ENCODE data around the gene APMAP.

APMAP gene

DNA sequence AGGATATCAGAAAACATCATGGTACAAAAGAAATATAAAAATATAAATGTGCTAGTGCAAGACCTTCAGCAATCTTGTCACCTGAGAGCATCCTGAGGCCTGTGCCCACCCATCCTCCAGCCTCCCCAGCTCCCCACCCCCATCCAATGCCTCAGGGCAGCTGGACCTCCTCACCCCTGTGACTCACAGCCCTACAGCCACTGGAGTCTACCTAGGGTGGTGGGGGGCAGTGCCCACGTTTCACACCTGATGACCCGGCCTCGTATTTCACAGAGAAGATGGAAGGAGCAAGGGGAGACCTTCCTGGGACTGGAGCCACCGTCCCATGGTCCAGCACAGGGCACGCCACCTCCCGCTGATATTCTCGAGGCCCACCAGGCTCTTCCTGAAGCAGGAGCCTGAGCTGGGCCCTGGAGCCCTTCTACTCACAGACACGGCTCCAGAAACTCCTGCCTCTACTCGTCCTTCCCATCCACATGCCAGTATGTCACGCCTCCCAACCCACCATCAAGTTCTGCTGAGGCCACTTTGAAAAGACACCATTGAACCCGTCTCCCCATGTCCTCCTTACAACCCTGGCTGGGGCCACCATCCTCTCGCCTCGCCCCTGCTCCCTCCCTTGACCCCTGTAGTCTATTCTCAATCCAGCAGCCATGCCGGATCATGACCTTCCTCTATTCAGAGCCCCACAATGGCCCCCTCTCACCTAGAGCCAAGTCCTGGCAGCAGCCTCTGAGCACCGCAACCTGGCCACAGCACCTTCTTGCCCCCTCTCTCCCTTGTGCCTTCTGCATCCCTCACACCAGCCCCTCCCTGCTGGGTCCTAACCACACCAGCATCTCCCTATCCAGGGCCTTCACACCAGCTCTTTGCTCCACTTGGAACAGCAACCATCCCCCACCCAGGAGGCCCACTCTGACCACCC lies 13.3 kb downstream of the APMAP start:
- TF ChIP-seq GATA3 (IDR thresholded peaks at IDR 0.05; ENCODE audit: low read depth, low read length) (no peak), GATA2 (IDR thresholded peaks at IDR 0.05; ENCODE audit: low read depth, low read length) (no peak)

- TF ChIP-seq GATA3 (IDR thresholded peaks at IDR 0.05; ENCODE audit: low read depth, low read length) (no peak), GATA2 (IDR thresholded peaks at IDR 0.05; ENCODE audit: low read depth, low read length) (no peak)
These were observed 14.0 kb downstream of the APMAP start for GRCh38 chr20:24978513-24978912.

GRCh38 chr20:24977797-24978196 lies 14.8 kb downstream of the APMAP start:
- no peak for TF ChIP-seq GATA2 (IDR thresholded peaks at IDR 0.05; ENCODE audit: low read depth, low read length)
- TF ChIP-seq GATA3 (IDR thresholded peaks at IDR 0.05; ENCODE audit: low read depth, low read length): no peak

DNA sequence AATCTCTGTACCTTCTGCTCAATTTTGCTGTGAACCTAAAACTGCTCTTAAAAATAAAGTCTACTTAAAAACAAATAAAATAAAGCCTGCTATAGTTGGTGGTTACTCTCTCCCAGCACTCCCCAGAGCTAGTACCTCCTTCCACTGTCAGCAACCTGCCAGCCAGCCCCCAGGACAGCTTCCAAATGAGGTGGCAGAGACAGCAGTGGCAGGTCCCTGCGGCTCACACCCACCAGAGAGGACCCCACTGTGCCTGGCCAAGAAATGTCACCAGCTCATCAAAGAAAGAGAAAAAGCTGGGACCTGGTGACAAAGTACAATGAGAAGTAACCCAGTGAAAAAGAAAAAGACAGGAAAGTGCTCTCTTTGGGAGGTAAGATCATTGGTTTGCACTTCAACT lies 15.2 kb downstream of the APMAP start:
- TF ChIP-seq GATA2 (IDR thresholded peaks at IDR 0.05; ENCODE audit: low read depth, low read length): no peak
- no peak for TF ChIP-seq GATA3 (IDR thresholded peaks at IDR 0.05; ENCODE audit: low read depth, low read length)

DNA sequence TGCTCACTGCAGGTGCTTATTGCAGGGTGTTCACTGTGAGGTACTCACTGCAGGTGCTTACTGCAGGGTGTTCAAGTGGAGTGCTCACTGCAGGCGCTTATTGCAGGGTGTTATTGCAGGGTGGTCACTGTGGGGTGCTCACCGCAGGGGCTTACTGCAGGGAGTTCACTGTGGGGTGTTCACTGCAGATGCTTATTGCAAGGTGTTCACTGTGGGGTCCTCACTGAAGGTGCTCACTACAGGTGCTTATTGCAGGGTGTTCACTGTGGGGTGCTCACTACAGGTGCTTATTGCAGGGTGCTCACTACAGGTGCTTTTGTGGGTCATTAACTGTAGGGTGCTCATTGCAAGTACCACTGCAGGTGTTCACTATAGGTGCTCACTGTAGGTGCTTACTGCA lies 20.2 kb downstream of the APMAP start:
- TF ChIP-seq GATA2 (IDR thresholded peaks at IDR 0.05; ENCODE audit: low read depth, low read length) (no peak), GATA3 (IDR thresholded peaks at IDR 0.05; ENCODE audit: low read depth, low read length) (no peak)

- TF ChIP-seq GATA2 (IDR thresholded peaks at IDR 0.05; ENCODE audit: low read depth, low read length) (no peak), GATA3 (IDR thresholded peaks at IDR 0.05; ENCODE audit: low read depth, low read length) (no peak)
These were observed 21.0 kb downstream of the APMAP start for GRCh38 chr20:24971376-24972101.

DNA sequence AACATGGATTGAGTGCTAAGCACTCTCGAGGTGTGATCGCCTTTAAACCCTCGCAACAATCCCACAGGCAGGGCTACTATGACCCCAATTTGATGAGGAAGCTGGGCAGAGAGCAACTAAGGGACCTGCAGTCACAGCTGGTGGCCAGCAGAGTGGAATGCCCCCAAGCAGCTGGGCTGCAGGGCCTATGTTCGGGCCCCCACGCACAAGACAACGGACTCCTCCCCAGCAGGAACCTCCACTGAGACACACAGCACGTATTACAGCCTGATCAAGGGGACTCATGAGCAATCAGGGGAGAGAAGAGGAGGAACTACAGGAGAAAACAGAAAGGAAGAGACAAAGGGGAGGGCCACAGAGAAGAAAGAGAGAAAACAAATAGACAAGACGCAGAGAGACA lies 21.8 kb downstream of the APMAP start:
- TF ChIP-seq GATA3 (IDR thresholded peaks at IDR 0.05; ENCODE audit: low read depth, low read length): no peak
- no peak for TF ChIP-seq GATA2 (IDR thresholded peaks at IDR 0.05; ENCODE audit: low read depth, low read length)

- TF ChIP-seq GATA3 (IDR thresholded peaks at IDR 0.05; ENCODE audit: low read depth, low read length): no peak
- TF ChIP-seq GATA2 (IDR thresholded peaks at IDR 0.05; ENCODE audit: low read depth, low read length): no peak
These were observed 22.5 kb downstream of the APMAP start for GRCh38 chr20:24970030-24970553.

DNA sequence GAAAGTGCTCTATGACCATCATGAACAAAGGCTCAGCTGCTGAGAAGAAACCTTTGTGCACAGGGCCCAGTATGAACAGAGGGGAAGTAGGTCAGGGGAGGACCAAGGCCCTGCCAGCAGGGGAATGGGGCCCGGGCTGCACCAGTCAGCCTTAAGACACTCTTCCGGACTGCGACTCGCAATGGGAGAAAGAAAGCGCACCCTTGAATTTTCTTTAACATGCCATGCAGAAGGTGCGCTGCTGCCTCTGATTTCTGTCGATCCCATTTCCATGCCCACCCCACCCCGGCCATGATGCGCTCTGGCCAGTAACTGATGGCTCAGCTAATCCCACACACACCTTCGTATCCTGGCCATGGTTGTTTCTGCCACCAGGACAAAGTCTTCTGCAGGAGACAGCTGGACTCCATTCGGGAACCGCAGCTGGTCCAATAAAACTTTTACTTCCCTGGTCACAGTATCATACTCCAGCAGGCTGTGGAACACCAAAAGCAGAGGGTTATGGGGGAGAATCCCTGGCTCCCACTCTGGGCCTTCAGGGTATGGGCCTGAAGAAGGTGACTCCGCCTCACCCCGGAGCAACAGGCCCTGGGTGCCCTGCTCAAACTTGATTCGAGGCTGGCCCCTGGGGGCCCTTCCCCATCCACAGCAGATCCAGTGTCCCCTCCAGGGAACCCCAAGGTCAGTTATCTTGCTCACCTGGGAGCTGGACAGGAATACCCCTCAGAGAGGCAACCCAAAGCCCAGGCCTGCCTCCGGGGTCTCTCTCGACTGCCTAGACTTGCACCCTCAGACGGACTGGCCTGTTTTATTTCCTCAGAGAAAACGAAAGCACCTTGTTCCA lies 23.1 kb downstream of the APMAP start:
- no peak for TF ChIP-seq GATA2 (IDR thresholded peaks at IDR 0.05; ENCODE audit: low read depth, low read length)
- TF ChIP-seq GATA3 (IDR thresholded peaks at IDR 0.05; ENCODE audit: low read depth, low read length): no peak

DNA sequence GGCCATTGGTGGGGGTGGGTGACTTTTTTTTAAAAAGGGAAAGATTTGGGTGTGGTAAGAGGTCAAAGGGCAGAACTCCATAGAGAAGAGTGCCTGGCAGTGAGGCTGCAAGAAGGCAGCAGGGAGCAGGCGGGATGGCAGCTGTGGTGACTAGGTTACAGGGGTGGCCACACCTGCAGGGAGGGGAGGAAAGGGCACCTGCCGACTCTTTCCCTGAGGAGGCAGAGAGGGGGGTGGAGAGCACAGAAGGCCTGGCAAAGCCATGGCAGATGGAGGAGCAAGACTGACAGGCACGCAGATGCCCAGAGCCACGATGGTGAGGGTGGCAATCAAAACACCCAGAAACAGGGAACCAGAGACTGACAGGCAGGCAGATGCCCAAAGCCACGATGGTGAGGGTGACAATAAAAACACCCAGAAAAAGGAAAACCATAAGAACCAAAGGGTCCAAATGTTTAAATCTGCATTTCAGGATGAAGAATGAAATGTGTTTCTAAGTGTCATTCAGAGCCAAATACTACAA lies 24.2 kb downstream of the APMAP start:
- no peak for TF ChIP-seq GATA2 (IDR thresholded peaks at IDR 0.05; ENCODE audit: low read depth, low read length)
- TF ChIP-seq GATA3 (IDR thresholded peaks at IDR 0.05; ENCODE audit: low read depth, low read length): no peak

DNA sequence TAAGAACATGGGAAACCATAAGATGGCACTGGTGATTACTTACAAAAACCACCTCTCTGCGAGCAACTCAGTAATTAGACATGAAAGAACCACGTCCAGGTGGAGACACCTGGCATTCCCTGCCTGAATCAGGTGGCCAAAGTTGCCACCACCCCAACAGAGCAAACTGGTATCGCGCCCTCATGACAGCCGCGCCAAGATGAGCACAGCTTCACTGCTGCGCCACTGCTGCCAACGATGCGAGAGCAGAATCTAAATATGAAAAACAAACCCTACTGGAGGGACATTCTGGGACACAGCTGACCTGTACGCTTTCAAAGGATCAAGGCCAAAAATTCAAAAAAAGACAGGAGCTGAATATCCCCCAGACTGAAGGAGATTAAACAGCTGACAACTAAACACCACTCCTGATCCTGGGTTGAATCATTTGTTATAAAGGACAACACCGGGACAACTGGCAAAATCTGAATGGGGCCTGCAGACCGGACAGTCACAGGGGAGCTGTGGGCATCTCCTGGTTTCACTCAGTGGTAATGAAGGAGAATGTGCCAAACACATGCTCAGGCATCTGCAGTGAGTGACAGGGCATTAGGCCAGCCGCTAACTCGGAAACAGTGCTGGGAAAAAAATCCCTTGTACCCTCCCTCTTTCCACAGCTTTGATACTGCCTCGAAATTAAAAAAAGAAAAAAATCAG lies 26.1 kb downstream of the APMAP start:
- TF ChIP-seq GATA3 (IDR thresholded peaks at IDR 0.05; ENCODE audit: low read depth, low read length) (no peak), GATA2 (IDR thresholded peaks at IDR 0.05; ENCODE audit: low read depth, low read length) (no peak)

GRCh38 chr20:24965065-24965919 lies 27.3 kb downstream of the APMAP start:
- TF ChIP-seq GATA3 (IDR thresholded peaks at IDR 0.05; ENCODE audit: low read depth, low read length): no peak
- no peak for TF ChIP-seq GATA2 (IDR thresholded peaks at IDR 0.05; ENCODE audit: low read depth, low read length)

All from SH-SY5Y (cell line).